Loucy (cell line): ENCODE measurements around the gene ADCY9.

ENCODE experiments used
- H2AFZ ChIP-seq: fragments of 200-600 bp; sonication (generic); 2 replicates; pipeline ENCODE4 v1.6.0; 2016; ENCODE audit warnings: antibody characterized with exemption, mild to moderate bottlenecking, low read length, moderate library complexity
- H3F3A ChIP-seq: fragments of 200-600 bp; 2 replicates; pipeline ENCODE4 v1.6.0; 2016; ENCODE audit warnings: antibody characterized with exemption, low read depth, mild to moderate bottlenecking
- H3K27me3 ChIP-seq: fragments of 200-600 bp; sonication (generic); 2 replicates; pipeline ENCODE4 v1.6.1; 2014; ENCODE audit warnings: low read length, mild to moderate bottlenecking; ENCODE audit not compliant: insufficient read depth, poor library complexity, severe bottlenecking
- H3K36me3 ChIP-seq: fragments of 200-600 bp; sonication (generic); 2 replicates; pipeline ENCODE4 v1.6.1; 2016; ENCODE audit warnings: low read length; ENCODE audit not compliant: insufficient read depth
- H3K4me1 ChIP-seq: fragments of 200-600 bp; sonication (generic); 2 replicates; pipeline ENCODE4 v1.5.1; 2014; ENCODE audit warnings: low read length, mild to moderate bottlenecking; ENCODE audit not compliant: insufficient read depth, poor library complexity, severe bottlenecking
- H3K4me2 ChIP-seq: fragments of 200-600 bp; sonication (generic); 2 replicates; pipeline ENCODE4 v1.6.0; 2014; ENCODE audit warnings: antibody characterized with exemption, low read length, low read depth, mild to moderate bottlenecking; ENCODE audit not compliant: poor library complexity, severe bottlenecking
- H3K4me3 ChIP-seq: fragments of 200-600 bp; sonication (generic); 2 replicates; pipeline ENCODE4 v1.5.1; 2014; ENCODE audit warnings: low read length, mild to moderate bottlenecking, mixed read lengths; ENCODE audit not compliant: poor library complexity, severe bottlenecking
- H3K79me2 ChIP-seq: fragments of 200-600 bp; sonication (generic); 2 replicates; pipeline ENCODE4 v1.6.1; 2014; ENCODE audit warnings: low read length; ENCODE audit not compliant: insufficient read depth
- H3K9ac ChIP-seq: fragments of 200-600 bp; sonication (generic); 2 replicates; pipeline ENCODE4 v1.6.0; 2014; ENCODE audit warnings: mild to moderate bottlenecking, low read depth, low read length, moderate library complexity; ENCODE audit not compliant: poor library complexity, severe bottlenecking
- H3K9me2 ChIP-seq: fragments of 200-600 bp; sonication (generic); replicated peaks from 2 replicates; pipeline ENCODE4 v1.6.1; 2016; ENCODE audit warnings: low read depth, low read length, mixed read lengths
- H3K9me3 ChIP-seq: fragments of 200-600 bp; sonication (generic); 2 replicates; pipeline ENCODE4 v1.6.1; 2014; ENCODE audit warnings: mild to moderate bottlenecking, antibody characterized with exemption, low read length, low read depth; ENCODE audit not compliant: insufficient read depth
- H4K20me1 ChIP-seq: fragments of 200-600 bp; sonication (generic); 2 replicates; pipeline ENCODE4 v1.6.0; 2014; ENCODE audit warnings: antibody characterized with exemption, low read length, mild to moderate bottlenecking; ENCODE audit not compliant: insufficient read depth, poor library complexity, severe bottlenecking
- EZH2phosphoT487 ChIP-seq: fragments of 200-600 bp; IDR thresholded peaks from 2 replicates; pipeline ENCODE4 v1.6.1; 2018; ENCODE audit warnings: antibody characterized with exemption, mild to moderate bottlenecking, moderate library complexity, borderline replicate concordance
- TF ChIP-seq, protein P1 (sequence below): fragments of 200-600 bp; sonication (generic); conservative IDR thresholded peaks from 2 replicates; pipeline ENCODE4 v1.5.1; 2014; ENCODE audit warnings: mild to moderate bottlenecking, antibody characterized with exemption, low read length

The ADCY9 gene

DNA sequence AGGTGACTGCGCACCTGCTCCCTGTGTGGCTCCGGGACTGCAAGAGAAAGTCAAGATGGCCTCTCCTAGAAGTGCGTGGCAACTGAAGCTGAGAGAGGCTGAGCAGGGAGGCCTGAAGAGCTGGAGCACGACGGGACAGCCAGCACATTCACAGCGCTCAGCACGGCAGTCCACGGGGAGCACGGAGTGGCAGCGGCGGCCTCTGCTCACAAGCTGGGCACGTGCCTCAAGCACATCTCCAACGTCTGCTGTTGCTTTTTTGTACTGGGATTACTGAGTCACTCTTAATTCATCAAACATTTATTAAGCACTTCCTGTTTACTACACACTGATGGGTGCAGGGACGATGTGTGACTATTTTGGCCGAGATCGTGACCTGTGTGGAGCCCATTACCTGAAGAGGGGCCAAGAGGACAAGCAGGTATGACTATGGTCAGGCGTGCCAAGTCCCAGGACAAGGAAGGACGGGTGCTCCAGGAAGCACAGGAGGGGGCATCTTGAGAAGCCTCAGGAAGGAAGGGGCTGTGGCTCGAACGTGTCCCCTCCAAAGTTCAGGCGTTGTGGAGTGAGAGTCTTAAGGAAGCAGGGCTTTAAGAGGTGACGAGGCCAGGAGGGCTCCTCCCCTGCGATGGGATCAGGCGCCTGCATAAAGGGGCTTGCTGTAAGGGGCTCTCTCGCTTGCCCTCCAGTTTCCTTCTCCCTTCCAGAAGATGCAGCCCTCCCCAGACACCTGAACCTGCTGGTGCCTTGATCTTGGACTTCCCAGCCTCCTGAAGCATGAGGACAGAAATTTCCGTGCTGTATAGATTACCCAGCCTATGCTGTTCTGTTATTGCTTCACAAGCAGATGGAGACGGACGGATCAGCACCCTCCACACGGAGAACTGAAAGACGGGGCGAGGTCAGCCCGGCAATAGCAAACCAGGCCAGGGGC lies 105.8 kb downstream of the ADCY9 start:
- Histone ChIP-seq H3K36me3 (no peaks in the 10 kb centered on the region), H2AFZ (no peak overlapping the region), H4K20me1 (no peaks in the 10 kb centered on the region), H3K9ac (no peak overlapping the region), H3F3A (no peaks in the 10 kb centered on the region), H3K79me2 (no peaks in the 10 kb centered on the region), H3K9me3 (no peaks in the 10 kb centered on the region), H3K4me3 (no peak overlapping the region), H3K27me3 (no peaks in the 10 kb centered on the region), H3K9me2 (no peaks in the 10 kb centered on the region), H3K4me2 (no peak overlapping the region), H3K4me1 (no peaks in the 10 kb centered on the region)
- TF ChIP-seq, protein P1, sequence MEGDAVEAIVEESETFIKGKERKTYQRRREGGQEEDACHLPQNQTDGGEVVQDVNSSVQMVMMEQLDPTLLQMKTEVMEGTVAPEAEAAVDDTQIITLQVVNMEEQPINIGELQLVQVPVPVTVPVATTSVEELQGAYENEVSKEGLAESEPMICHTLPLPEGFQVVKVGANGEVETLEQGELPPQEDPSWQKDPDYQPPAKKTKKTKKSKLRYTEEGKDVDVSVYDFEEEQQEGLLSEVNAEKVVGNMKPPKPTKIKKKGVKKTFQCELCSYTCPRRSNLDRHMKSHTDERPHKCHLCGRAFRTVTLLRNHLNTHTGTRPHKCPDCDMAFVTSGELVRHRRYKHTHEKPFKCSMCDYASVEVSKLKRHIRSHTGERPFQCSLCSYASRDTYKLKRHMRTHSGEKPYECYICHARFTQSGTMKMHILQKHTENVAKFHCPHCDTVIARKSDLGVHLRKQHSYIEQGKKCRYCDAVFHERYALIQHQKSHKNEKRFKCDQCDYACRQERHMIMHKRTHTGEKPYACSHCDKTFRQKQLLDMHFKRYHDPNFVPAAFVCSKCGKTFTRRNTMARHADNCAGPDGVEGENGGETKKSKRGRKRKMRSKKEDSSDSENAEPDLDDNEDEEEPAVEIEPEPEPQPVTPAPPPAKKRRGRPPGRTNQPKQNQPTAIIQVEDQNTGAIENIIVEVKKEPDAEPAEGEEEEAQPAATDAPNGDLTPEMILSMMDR = no peak
- TF ChIP-seq EZH2phosphoT487 = no peak

DNA sequence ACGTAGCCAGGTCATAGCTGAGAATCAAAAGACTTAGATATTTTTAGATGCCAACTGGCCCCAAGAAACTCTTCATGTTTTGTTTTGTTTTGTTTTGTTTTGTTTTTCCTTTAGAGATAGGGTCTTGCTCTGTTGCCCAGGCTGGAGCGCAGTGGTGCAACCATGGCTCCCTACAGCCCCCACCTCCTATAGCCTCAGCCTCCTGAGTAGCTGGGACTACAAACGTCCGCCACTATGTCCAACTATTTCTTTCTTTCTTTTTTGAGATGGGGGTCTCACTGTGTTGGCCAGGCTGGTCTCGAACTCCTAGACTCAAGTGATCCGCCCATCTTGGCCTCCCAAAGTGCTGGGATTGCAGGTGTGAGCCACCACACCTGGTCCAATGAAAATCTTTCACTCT lies 107.1 kb downstream of the ADCY9 start:
- no peaks in the 10 kb centered on the region for H3K36me3 ChIP-seq
- no peaks in the 10 kb centered on the region for H3K9me3 ChIP-seq
- H3K4me2 ChIP-seq = no peak overlapping the region
- no peak overlapping the region for H2AFZ ChIP-seq
- no peaks in the 10 kb centered on the region for H3K27me3 ChIP-seq
- no peaks in the 10 kb centered on the region for H4K20me1 ChIP-seq
- H3K9me2 ChIP-seq = no peaks in the 10 kb centered on the region
- H3K79me2 ChIP-seq = no peaks in the 10 kb centered on the region
- H3K9ac ChIP-seq = no peak overlapping the region
- no peaks in the 10 kb centered on the region for H3F3A ChIP-seq
- no peak for TF ChIP-seq EZH2phosphoT487
- TF ChIP-seq, protein P1 = no peak
- H3K4me3 ChIP-seq = no peak overlapping the region
- no peaks in the 10 kb centered on the region for H3K4me1 ChIP-seq

DNA sequence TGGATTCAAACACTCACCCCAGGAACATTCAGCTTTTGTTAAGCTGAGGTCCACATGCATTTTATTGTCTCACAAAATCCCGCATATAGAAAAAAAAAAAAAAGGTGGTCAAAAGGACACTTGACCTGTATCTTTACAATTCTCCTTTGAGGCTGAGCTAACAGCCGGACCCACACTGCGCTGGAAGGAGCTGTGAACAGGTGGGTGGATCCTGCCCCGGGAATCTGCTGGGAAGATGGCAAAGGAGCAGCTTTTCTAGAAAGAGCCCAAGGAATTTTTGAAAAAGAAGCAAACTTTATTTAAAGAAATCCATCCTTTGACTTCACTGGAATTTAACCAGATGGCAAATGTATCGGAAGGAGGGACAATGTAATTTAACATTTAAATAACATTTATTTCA lies 108.1 kb downstream of the ADCY9 start:
- Histone ChIP-seq H3K9ac (no peak overlapping the region), H3F3A (no peaks in the 10 kb centered on the region), H3K4me3 (no peak overlapping the region), H4K20me1 (no peaks in the 10 kb centered on the region), H3K27me3 (no peaks in the 10 kb centered on the region), H3K4me1 (no peaks in the 10 kb centered on the region), H3K9me2 (no peaks in the 10 kb centered on the region), H3K79me2 (no peaks in the 10 kb centered on the region), H2AFZ (no peak overlapping the region), H3K4me2 (no peak overlapping the region), H3K9me3 (no peaks in the 10 kb centered on the region), H3K36me3 (no peaks in the 10 kb centered on the region)
- no peak for TF ChIP-seq EZH2phosphoT487
- TF ChIP-seq, protein P1 = no peak
